Gastroesophageal sphincter (tissue), 4 donors: Measurements from ENCODE around the gene JRKL. TPM values are rescaled to one million over a fixed set of nuclear protein-coding genes. Genes with fewer than 3 reads are reported as not detected.

Experiments
- ATAC-seq: fragments of 150-250 bp; one replicate; pipeline ENCODE4 v1.9.1; 2016; ENCODE audit warnings: mild to moderate bottlenecking, moderate library complexity
- H3K27ac ChIP-seq, 4 donors: fragments of 200-600 bp; sonication (generic) in 3 of 4; 1 replicate in 3 of 4; 2 replicates in 1 of 4; pipeline ENCODE4 v1.5.1; 2016 to 2019
- H3K27me3 ChIP-seq: fragments of 200-600 bp; sonication (generic); one replicate; pipeline ENCODE4 v1.5.1; 2019
- H3K36me3 ChIP-seq, 2 donors: fragments of 200-600 bp; sonication (generic); one replicate each; pipeline ENCODE4 v1.5.1; 2019; ENCODE audit warnings: control low read depth in 1 of 2
- H3K4me1 ChIP-seq, 3 donors: fragments of 200-600 bp; sonication (generic); 1 replicate in 2 of 3; 2 replicates in 1 of 3; pipeline ENCODE4 v1.5.1; 2016 to 2019; ENCODE audit warnings: control low read depth in 2 of 3
- H3K4me3 ChIP-seq, 2 donors: fragments of 200-600 bp; sonication (generic); one replicate each; pipeline ENCODE4 v1.5.1; 2019; ENCODE audit warnings: mild to moderate bottlenecking in 1 of 2, moderate library complexity in 1 of 2
- H3K9me3 ChIP-seq, 3 donors: fragments of 200-600 bp; sonication (generic); one replicate each; pipeline ENCODE4 v1.5.1; 2017 to 2019; ENCODE audit warnings: control low read depth in 2 of 3
- CTCF ChIP-seq, 4 experiments: fragments of 200-600 bp in 2 of 4; fragments of 450-650 bp in 2 of 4; sonication (generic) in 1 of 4; IDR thresholded peaks; one replicate each; pipeline ENCODE4 v1.5.1; 2017 to 2019; ENCODE audit warnings: antibody characterized with exemption in 4 of 4, mild to moderate bottlenecking in 2 of 4, moderate library complexity in 2 of 4
- EP300 ChIP-seq: sonication (generic); formaldehyde crosslinking; IDR thresholded peaks from one replicate; pipeline ENCODE4 v1.6.1; 2017; ENCODE audit warnings: antibody characterized with exemption, mild to moderate bottlenecking
- POLR2A ChIP-seq, 2 donors: fragments of 450-650 bp; IDR thresholded peaks; one replicate each; pipeline ENCODE4 v1.6.1; 2017; ENCODE audit warnings: antibody characterized with exemption in 2 of 2, mild to moderate bottlenecking in 2 of 2, moderate library complexity in 1 of 2
- POLR2AphosphoS5 ChIP-seq: sonication (generic); formaldehyde crosslinking; IDR thresholded peaks from one replicate; pipeline ENCODE4 v1.6.1; 2017; ENCODE audit warnings: antibody characterized with exemption
- WGBS, 2 donors: methylation state at CpG; one replicate each; pipeline ENCODE4 v1.1.5; 2018; ENCODE audit warnings: low coverage in 1 of 2; 5-methylcytosine and 5-hydroxymethylcytosine counted together
- total RNA-seq, 4 donors: library from RNA; depleted of rRNA; stranded (reverse); fragments of >200 nt; gene quantifications; one replicate each; pipeline ENCODE4 v1.1.0, GENCODE V29; 2016

Gene JRKL
- total RNA-seq, 4 donors from 2014 or later = 6.1 to 9.6 (median 7.6) TPM

- no peak overlapping the region for H3K4me3 ChIP-seq
- no peak for ATAC-seq
- 70 to 95% methylated on average over 3 of the region's 3 CpGs for WGBS, 2 donors
Observed at GRCh38 chr11:96384156-96384555, 5.7 kb upstream of the JRKL start.

GRCh38 chr11:96385187-96385586 lies 4.6 kb upstream of the JRKL start:
- H3K4me3 ChIP-seq = no peak overlapping the region
- ATAC-seq = no peak
- no peaks in the 10 kb centered on the region for H3K27me3 ChIP-seq
- peaks cover 0 to 42% of the 10 kb centered on the region in 2 donors for H3K36me3 ChIP-seq
- WGBS, 2 donors = 70 to 71% methylated on average over 2 of the region's 2 CpGs
- no peaks in the 10 kb centered on the region for H3K9me3 ChIP-seq
- H3K27ac ChIP-seq = no peak overlapping the region
- TF ChIP-seq POLR2A (IDR thresholded peaks at IDR 0.05) (no peak), POLR2AphosphoS5 (no peak)
- peaks cover 5 to 24% (median 7%) of the 10 kb centered on the region in 3 donors for H3K4me1 ChIP-seq

More at GRCh38 chr11:96384156-96384555, 5.7 kb upstream of the JRKL start:
- H3K36me3 ChIP-seq = peaks cover 0 to 43% of the 10 kb centered on the region in 2 donors
- no peaks in the 10 kb centered on the region for H3K9me3 ChIP-seq
- no peaks in the 10 kb centered on the region for H3K27me3 ChIP-seq
- no peak overlapping the region for H3K27ac ChIP-seq
- peaks cover 5 to 24% (median 7%) of the 10 kb centered on the region in 3 donors for H3K4me1 ChIP-seq
- no peak for TF ChIP-seq POLR2A (IDR thresholded peaks at IDR 0.05)
- no peak for TF ChIP-seq POLR2AphosphoS5
- TF ChIP-seq EP300 = no peak
- no peak for TF ChIP-seq CTCF (IDR thresholded peaks at IDR 0.05)

GRCh38 chr11:96388891-96389719 lies 708 bp upstream of the JRKL start:
- Histone ChIP-seq H3K4me3 (peak overlapping the region; percentile 74 to 83), H3K36me3 (peaks cover 0 to 5% of the 10 kb centered on the region in 2 donors), H3K27me3 (no peaks in the 10 kb centered on the region), H3K4me1 (peaks cover 5 to 43% (median 7%) of the 10 kb centered on the region in 3 donors), H3K27ac (peak overlapping the region; percentile 41 to 92 (median 90)), H3K9me3 (no peaks in the 10 kb centered on the region)
- peak; percentile 42 for ATAC-seq
- 0% methylated on average over 13 to 19 of the region's 30 CpGs for WGBS, 2 donors
- TF ChIP-seq POLR2AphosphoS5 (no peak), POLR2A (IDR thresholded peaks at IDR 0.05) (no peak), EP300 (no peak), CTCF (IDR thresholded peaks at IDR 0.05) (no peak)

- H3K4me3 ChIP-seq = peak overlapping the region; percentile 74 to 83
- peaks cover 5 to 44% (median 7%) of the 10 kb centered on the region in 3 donors for H3K4me1 ChIP-seq
- peak overlapping the region; percentile 60 to 92 (median 90) for H3K27ac ChIP-seq
- H3K36me3 ChIP-seq = peaks cover 0 to 4% of the 10 kb centered on the region in 2 donors
- H3K27me3 ChIP-seq = no peaks in the 10 kb centered on the region
- no peak for ATAC-seq
- TF ChIP-seq EP300 (no peak), POLR2A (IDR thresholded peaks at IDR 0.05) (no peak), CTCF (IDR thresholded peaks at IDR 0.05) (no peak), POLR2AphosphoS5 (no peak)
- WGBS, 2 donors = 18 to 48% methylated on average over 5 to 6 of the region's 6 CpGs
- no peaks in the 10 kb centered on the region for H3K9me3 ChIP-seq
Observed at GRCh38 chr11:96390488-96390792, 627 bp downstream of the JRKL start.

GRCh38 chr11:96391698-96392307 lies 2.0 kb downstream of the JRKL start:
- H3K4me1 ChIP-seq = peaks cover 5 to 43% (median 7%) of the 10 kb centered on the region in 3 donors
- H3K9me3 ChIP-seq = no peaks in the 10 kb centered on the region
- no peaks in the 10 kb centered on the region for H3K36me3 ChIP-seq
- no peak for TF ChIP-seq CTCF (IDR thresholded peaks at IDR 0.05)
- no peak for TF ChIP-seq EP300
- no peak for TF ChIP-seq POLR2AphosphoS5
- no peak for TF ChIP-seq POLR2A (IDR thresholded peaks at IDR 0.05)
- ATAC-seq = no peak
- 87 to 97% methylated on average over 3 of the region's 3 CpGs for WGBS, 2 donors
- no peaks in the 10 kb centered on the region for H3K27me3 ChIP-seq
- no peak overlapping the region for H3K4me3 ChIP-seq
- no peak overlapping the region for H3K27ac ChIP-seq
